ENCODE results near the gene SOX1. TPM values are rescaled to one million over a fixed set of nuclear protein-coding genes. Genes with fewer than 3 reads are reported as not detected.

The SOX1 gene
- total and polyA plus RNA-seq, 9 of the 15 experiments (the other 6 are each of a cell fraction or from before 2014, with no cell fraction given), result not detected

GRCh38 chr13:112024577-112024976 lies 42.4 kb upstream of the SOX1 start:
- in situ Hi-C loops (cut with MboI), result no loop called here
- intact Hi-C loops (cut with micrococcal nuclease), result no loop called here
- H3K9me1 ChIP-seq (ENCODE audit: control insufficient read depth, insufficient read depth, low read length), result no peaks in the 10 kb centered on the region
- no peaks in the 10 kb centered on the region for H3K79me2 ChIP-seq (ENCODE audit: control insufficient read depth, insufficient read depth, low read length)
- no peak overlapping the region for H3K4me3 ChIP-seq
- CTCF ChIA-PET (ENCODE audit: low intra/inter-chr PET ratio), result no interaction called here
- H2AFZ ChIP-seq (ENCODE audit: low read depth, low read length), result no peak overlapping the region
- H4K20me1 ChIP-seq (replicated peaks; ENCODE audit: control insufficient read depth, insufficient read depth, low read length), result no peaks in the 10 kb centered on the region
- FAIRE-seq (no peak), DNase-seq (ENCODE audit: extremely low read depth in 1 of 4, low spot score in 3 of 4) (no peak), ATAC-seq (no peak)
- POLR2A ChIA-PET, result interaction anchor here (0.6 kb wide), 1 partner anchor 53 kb away, joined by 3 read pairs; no protein-coding TSS in a partner anchor
- H3K9me3 ChIP-seq (replicated peaks; ENCODE audit: control insufficient read depth, insufficient read depth, low read depth, low read length), result no peaks in the 10 kb centered on the region
- no peak overlapping the region for H3K9ac ChIP-seq (ENCODE audit: insufficient read depth in 1 of 2, low read depth in 2 of 2, low read length in 2 of 2)
- H3K4me2 ChIP-seq (ENCODE audit: insufficient read depth, low read length), result no peak overlapping the region
- TF ChIP-seq HMG20A (CRISPR knock-in tag; conservative IDR thresholded peaks at IDR 0.05) (no peak), ZNF785 (CRISPR knock-in tag; IDR thresholded peaks at IDR 0.05) (no peak), ZKSCAN1 (IDR thresholded peaks at IDR 0.05; ENCODE audit: low read depth, low read length) (no peak), NR2F6 (CRISPR knock-in tag; IDR thresholded peaks at IDR 0.05) (no peak), HINFP (tag; conservative IDR thresholded peaks at IDR 0.05; ENCODE audit: low read depth) (no peak), CTBP1 (IDR thresholded peaks at IDR 0.05; ENCODE audit: borderline replicate concordance) (no peak), TRIM24 (IDR thresholded peaks at IDR 0.05) (no peak), CUX1 (CRISPR knock-in tag; IDR thresholded peaks at IDR 0.05) (no peak), ZNF24 (IDR thresholded peaks at IDR 0.05) (no peak), L3MBTL2 (IDR thresholded peaks at IDR 0.05) (no peak), POLR3A (IDR thresholded peaks at IDR 0.05; ENCODE audit: borderline replicate concordance, extremely low read depth, insufficient read depth, insufficient read length) (no peak), PRPF4 (IDR thresholded peaks at IDR 0.05; ENCODE audit: insufficient read depth, low read depth, low read length, poor library complexity, severe bottlenecking) (no peak), GTF2E2 (tag; IDR thresholded peaks at IDR 0.05) (no peak), CBX2 (IDR thresholded peaks at IDR 0.05; ENCODE audit: insufficient read depth, low read length, poor library complexity, severe bottlenecking) (no peak), NR3C1 (CRISPR knock-in tag; IDR thresholded peaks at IDR 0.05) (no peak), MCM2 (IDR thresholded peaks at IDR 0.05; ENCODE audit: low read depth) (no peak)
- H3K27me3 ChIP-seq (ENCODE audit: control insufficient read depth in 2 of 2, insufficient read depth in 2 of 2, low read length in 2 of 2), result peaks cover 0 to 13% of the 10 kb centered on the region in 2 experiments; a peak in 1 of 5 replicates
- H3K4me1 ChIP-seq (replicated peaks in 1 of 2; ENCODE audit: control insufficient read depth in 2 of 2, insufficient read depth in 2 of 2, low read length in 2 of 2), result no peaks in the 10 kb centered on the region
- whole genome bisulfite sequencing (ENCODE audit: insufficient coverage, low coverage, missing lambda C conversion rate), result 2% methylated on average over 11 of the region's 11 CpGs
- no peaks in the 10 kb centered on the region for H3K36me3 ChIP-seq (ENCODE audit: control insufficient read depth, insufficient read depth, low read length)
- H3K27ac ChIP-seq (ENCODE audit: extremely low read depth, low read depth, low read length), result no peak overlapping the region
- BruUV-seq (replicated peaks), result no TSS peak

Measured in K562 (cell line).